Measurements from ENCODE around the gene PCP2. TPM values are rescaled to one million over a fixed set of nuclear protein-coding genes. Genes with fewer than 3 reads are reported as not detected.

The PCP2 gene
- total and polyA plus RNA-seq, 2 of the 13 experiments (the other 11 are each of a cell fraction or from before 2014, with no cell fraction given), result 0.62 TPM; not detected in 1

DNA sequence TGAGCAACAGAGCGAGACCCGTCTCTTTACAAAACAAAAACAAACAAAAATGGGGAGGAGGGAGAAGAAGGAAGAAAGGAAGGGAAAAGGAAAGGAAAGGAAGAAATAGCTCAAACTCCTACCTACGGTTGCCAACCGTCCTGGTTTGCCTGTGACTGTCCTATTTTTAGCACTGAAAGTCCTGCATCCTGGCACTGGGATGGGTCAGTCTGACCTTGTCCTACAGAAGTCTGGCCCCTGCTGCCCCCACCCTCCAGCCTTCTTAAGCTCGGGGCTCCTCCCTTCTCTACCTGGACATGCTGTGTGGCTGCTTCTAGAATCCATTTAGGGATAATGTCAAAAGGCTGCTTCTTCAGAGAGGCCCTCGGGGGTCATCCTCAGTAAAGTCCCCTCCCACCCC is 2.2 kb upstream of the PCP2 start (continued):
- TF ChIP-seq ZBTB8A (CRISPR knock-in tag; IDR thresholded peaks at IDR 0.05; ENCODE audit: borderline replicate concordance, low read depth) (no peak), ASH2L (IDR thresholded peaks at IDR 0.05; ENCODE audit: insufficient read length, low read depth, low read length) (no peak)
- TF ChIP-seq, protein P1, sequence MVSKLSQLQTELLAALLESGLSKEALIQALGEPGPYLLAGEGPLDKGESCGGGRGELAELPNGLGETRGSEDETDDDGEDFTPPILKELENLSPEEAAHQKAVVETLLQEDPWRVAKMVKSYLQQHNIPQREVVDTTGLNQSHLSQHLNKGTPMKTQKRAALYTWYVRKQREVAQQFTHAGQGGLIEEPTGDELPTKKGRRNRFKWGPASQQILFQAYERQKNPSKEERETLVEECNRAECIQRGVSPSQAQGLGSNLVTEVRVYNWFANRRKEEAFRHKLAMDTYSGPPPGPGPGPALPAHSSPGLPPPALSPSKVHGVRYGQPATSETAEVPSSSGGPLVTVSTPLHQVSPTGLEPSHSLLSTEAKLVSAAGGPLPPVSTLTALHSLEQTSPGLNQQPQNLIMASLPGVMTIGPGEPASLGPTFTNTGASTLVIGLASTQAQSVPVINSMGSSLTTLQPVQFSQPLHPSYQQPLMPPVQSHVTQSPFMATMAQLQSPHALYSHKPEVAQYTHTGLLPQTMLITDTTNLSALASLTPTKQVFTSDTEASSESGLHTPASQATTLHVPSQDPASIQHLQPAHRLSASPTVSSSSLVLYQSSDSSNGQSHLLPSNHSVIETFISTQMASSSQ (IDR thresholded peaks at IDR 0.05; ENCODE audit: low read depth), result no peak
- TF ChIP-seq, protein P1 (CRISPR knock-in tag; IDR thresholded peaks at IDR 0.05; ENCODE audit: borderline replicate concordance), result no peak
- TF ChIP-seq, protein P2, sequence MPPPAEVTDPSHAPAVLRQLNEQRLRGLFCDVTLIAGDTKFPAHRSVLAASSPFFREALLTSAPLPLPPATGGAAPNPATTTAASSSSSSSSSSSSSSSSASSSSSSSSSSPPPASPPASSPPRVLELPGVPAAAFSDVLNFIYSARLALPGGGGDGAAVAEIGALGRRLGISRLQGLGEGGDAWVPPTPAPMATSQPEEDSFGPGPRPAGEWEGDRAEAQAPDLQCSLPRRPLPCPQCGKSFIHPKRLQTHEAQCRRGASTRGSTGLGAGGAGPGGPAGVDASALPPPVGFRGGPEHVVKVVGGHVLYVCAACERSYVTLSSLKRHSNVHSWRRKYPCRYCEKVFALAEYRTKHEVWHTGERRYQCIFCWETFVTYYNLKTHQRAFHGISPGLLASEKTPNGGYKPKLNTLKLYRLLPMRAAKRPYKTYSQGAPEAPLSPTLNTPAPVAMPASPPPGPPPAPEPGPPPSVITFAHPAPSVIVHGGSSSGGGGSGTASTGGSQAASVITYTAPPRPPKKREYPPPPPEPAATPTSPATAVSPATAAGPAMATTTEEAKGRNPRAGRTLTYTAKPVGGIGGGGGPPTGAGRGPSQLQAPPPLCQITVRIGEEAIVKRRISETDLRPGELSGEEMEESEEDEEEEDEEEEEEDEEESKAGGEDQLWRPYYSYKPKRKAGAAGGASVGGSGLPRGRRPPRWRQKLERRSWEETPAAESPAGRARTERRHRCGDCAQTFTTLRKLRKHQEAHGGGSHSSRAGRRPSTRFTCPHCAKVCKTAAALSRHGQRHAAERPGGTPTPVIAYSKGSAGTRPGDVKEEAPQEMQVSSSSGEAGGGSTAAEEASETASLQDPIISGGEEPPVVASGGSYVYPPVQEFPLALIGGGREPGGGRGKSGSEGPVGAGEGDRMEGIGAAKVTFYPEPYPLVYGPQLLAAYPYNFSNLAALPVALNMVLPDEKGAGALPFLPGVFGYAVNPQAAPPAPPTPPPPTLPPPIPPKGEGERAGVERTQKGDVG (CRISPR knock-in tag; IDR thresholded peaks at IDR 0.05; ENCODE audit: borderline replicate concordance), result no peak
